Liver (tissue), 9 donors: ENCODE data around the gene NR2F2. TPM values are rescaled to one million over a fixed set of nuclear protein-coding genes. Genes with fewer than 3 reads are reported as not detected.

Experiments
- DNase-seq: peaks from one replicate; pipeline ENCODE4 v3.0.0-alpha.2; 2017; ENCODE audit warnings: low spot score
- H3K27ac ChIP-seq, 2 donors: one replicate each; pipeline ENCODE4 v1.7.0; 2013; ENCODE audit warnings: inconsistent platforms in 2 of 2, low read length in 2 of 2, control low read depth in 1 of 2, low read depth in 1 of 2, mild to moderate bottlenecking in 1 of 2
- H3K27me3 ChIP-seq, 4 donors: one replicate each; pipeline versions ENCODE4 v1.6.1 to v1.7.0; 2013; ENCODE audit warnings: low read length in 3 of 4, inconsistent platforms in 1 of 4, mild to moderate bottlenecking in 1 of 4, moderate library complexity in 1 of 4; ENCODE audit not compliant: control insufficient read depth in 4 of 4, insufficient read depth in 4 of 4
- H3K36me3 ChIP-seq, 4 donors: one replicate each; pipeline versions ENCODE4 v1.6.1 to v1.7.0; 2013; ENCODE audit warnings: low read length in 3 of 4, mild to moderate bottlenecking in 3 of 4, low read depth in 1 of 4, moderate library complexity in 1 of 4; ENCODE audit not compliant: control insufficient read depth in 4 of 4, insufficient read depth in 3 of 4
- H3K4me1 ChIP-seq, 4 donors: one replicate each; pipeline versions ENCODE4 v1.6.1 to v1.7.0; 2013; ENCODE audit warnings: low read length in 3 of 4, mild to moderate bottlenecking in 3 of 4, moderate library complexity in 1 of 4; ENCODE audit not compliant: control insufficient read depth in 4 of 4, insufficient read depth in 4 of 4
- H3K4me3 ChIP-seq, 3 donors: one replicate each; pipeline versions ENCODE4 v1.6.1 to v1.7.0; 2013; ENCODE audit warnings: low read length in 3 of 3, control low read depth in 1 of 3, low read depth in 1 of 3, mild to moderate bottlenecking in 1 of 3
- H3K9ac ChIP-seq, 2 donors: one replicate each; pipeline ENCODE4 v1.7.0; 2013; ENCODE audit warnings: low read length in 2 of 2, mild to moderate bottlenecking in 2 of 2, moderate library complexity in 2 of 2, control low read depth in 1 of 2, low read depth in 1 of 2
- H3K9me3 ChIP-seq, 4 donors: one replicate each; pipeline versions ENCODE4 v1.6.1 to v1.7.0; 2013; ENCODE audit warnings: low read length in 3 of 4; ENCODE audit not compliant: control insufficient read depth in 4 of 4
- EGR1 ChIP-seq, 2 donors: IDR thresholded peaks; 2 replicates each; pipeline ENCODE4 v1.6.1; 2016 to 2018; ENCODE audit warnings: antibody characterized with exemption in 2 of 2, low read depth in 2 of 2
- FOXA1 ChIP-seq: IDR thresholded peaks from 2 replicates; pipeline ENCODE4 v1.6.1; 2016; ENCODE audit warnings: antibody characterized with exemption
- HNF4A ChIP-seq, 2 donors: conservative IDR thresholded peaks; 2 replicates each; pipeline ENCODE4 v1.6.1; 2016; ENCODE audit warnings: antibody characterized with exemption in 2 of 2, mild to moderate bottlenecking in 2 of 2
- HNF4G ChIP-seq: IDR thresholded peaks from 2 replicates; pipeline ENCODE4 v1.6.1; 2016; ENCODE audit warnings: antibody characterized with exemption
- JUND ChIP-seq, 2 donors: IDR thresholded peaks; 2 replicates each; pipeline ENCODE4 v1.6.1; 2016; ENCODE audit warnings: antibody characterized with exemption in 2 of 2
- NR2F2 ChIP-seq: IDR thresholded peaks from 2 replicates; pipeline ENCODE4 v1.6.1; 2016; ENCODE audit warnings: antibody characterized with exemption
- RXRA ChIP-seq, 2 donors: IDR thresholded peaks; 2 replicates each; pipeline ENCODE4 v1.6.1; 2017 to 2018; ENCODE audit warnings: antibody characterized with exemption in 2 of 2, mild to moderate bottlenecking in 1 of 2
- YY1 ChIP-seq: IDR thresholded peaks from 2 replicates; pipeline ENCODE4 v1.6.1; 2016; ENCODE audit warnings: antibody characterized with exemption, mild to moderate bottlenecking
- WGBS: extraction: QIAGEN DNeasy Blood & Tissue Kit; methylation state at CpG from one replicate; pipeline ENCODE4 v1.1.7; 2013; 5-methylcytosine and 5-hydroxymethylcytosine counted together
- polyA plus RNA-seq, 2 donors: library from polyadenylated mRNA; stranded (reverse) in 1 of 2; unstranded in 1 of 2; fragments of 200-250 nt in 1 of 2; fragments of >200 nt in 1 of 2; fragmentation: Nextera tagmentation in 1 of 2; extraction: Ambion mirVana in 1 of 2; gene quantifications; one replicate each; pipeline versions ENCODE4 v1.2.1 to v1.2.3, GENCODE V29; 2013 to 2015
- total RNA-seq, 2 donors: library from RNA; depleted of rRNA; stranded (reverse); fragments of >200 nt; gene quantifications; one replicate each; pipeline ENCODE4 v1.2.3, GENCODE V29; 2014
- TF ChIP-seq, protein P1 (sequence below): IDR thresholded peaks from 2 replicates; pipeline ENCODE4 v1.6.1; 2016; ENCODE audit warnings: antibody characterized with exemption
- TF ChIP-seq, protein P2 (sequence below): fragments of 150-350 bp; IDR thresholded peaks from 2 replicates; pipeline ENCODE4 v1.5.1; 2017; ENCODE audit warnings: improper control_type of control experiment, low read depth, low read length; ENCODE audit not compliant: missing input control
- TF ChIP-seq, protein P3 (sequence below): IDR thresholded peaks from 2 replicates; pipeline ENCODE4 v1.6.1; 2016; ENCODE audit warnings: antibody characterized with exemption
- TF ChIP-seq, protein P4 (sequence below): IDR thresholded peaks from 2 replicates; pipeline ENCODE4 v1.6.1; 2016; ENCODE audit warnings: antibody characterized with exemption, mild to moderate bottlenecking
- TF ChIP-seq, protein P5 (sequence below): IDR thresholded peaks from 2 replicates; pipeline ENCODE4 v1.6.1; 2016; ENCODE audit warnings: antibody characterized with exemption
- donor health status: healthy.
- donor health status: healthy.
- donor health status: healthy.
- donor health status: healthy.
- donor health status: healthy.

NR2F2 gene
- total and polyA plus RNA-seq, 4 donors = 5.9 to 22.4 (median 9.2) TPM

DNA sequence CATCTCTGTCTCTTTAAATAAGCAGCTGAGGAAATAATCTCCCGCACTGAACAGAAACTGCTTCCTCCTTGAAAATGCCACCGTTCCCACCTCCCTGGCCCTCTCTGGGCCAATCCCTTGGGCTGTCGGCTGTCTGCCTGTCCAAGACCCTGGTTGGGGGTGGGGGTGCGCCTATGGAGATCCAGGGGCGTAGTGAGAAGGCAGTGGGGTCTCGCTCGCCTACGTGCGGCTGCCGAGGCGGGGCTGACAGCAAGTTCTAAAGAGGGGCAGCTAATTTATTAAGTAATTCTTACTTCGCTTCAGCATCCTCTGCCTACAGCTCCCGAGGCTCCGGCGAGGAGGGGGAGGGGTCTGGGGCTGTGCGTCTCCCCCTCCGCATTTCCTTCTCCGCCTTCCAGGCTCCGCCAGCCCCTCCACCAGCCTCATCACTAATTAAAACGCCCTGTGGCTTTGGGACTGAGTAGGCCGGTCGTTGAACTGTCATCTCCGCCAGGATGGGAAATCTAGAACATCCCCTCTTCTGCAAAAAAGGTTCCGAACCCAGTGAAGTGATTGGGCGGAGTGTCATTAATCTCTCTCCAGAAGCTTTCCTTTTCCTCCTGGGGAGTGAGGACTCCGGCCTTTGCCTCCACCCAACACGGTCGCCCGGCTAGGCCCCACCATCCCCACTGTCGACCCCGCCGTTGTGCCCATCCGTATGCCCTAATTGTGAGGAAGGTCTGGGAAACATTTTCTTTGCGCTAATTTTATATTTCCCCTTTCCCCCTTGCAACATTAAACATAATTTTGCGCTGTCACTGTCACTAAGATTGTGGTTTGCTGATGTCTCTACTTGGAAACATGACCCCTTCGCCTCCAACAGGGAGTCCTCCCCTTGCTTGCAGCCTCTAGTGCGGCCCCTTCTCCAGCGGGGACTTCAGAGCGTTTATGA is 16.9 kb downstream of the NR2F2 start:
- peak overlapping the region in 1 of 3 donors; percentile 8 for H3K4me3 ChIP-seq
- peak; percentile 34 for DNase-seq
- 60% methylated on average over 39 of the region's 39 CpGs for WGBS

DNA sequence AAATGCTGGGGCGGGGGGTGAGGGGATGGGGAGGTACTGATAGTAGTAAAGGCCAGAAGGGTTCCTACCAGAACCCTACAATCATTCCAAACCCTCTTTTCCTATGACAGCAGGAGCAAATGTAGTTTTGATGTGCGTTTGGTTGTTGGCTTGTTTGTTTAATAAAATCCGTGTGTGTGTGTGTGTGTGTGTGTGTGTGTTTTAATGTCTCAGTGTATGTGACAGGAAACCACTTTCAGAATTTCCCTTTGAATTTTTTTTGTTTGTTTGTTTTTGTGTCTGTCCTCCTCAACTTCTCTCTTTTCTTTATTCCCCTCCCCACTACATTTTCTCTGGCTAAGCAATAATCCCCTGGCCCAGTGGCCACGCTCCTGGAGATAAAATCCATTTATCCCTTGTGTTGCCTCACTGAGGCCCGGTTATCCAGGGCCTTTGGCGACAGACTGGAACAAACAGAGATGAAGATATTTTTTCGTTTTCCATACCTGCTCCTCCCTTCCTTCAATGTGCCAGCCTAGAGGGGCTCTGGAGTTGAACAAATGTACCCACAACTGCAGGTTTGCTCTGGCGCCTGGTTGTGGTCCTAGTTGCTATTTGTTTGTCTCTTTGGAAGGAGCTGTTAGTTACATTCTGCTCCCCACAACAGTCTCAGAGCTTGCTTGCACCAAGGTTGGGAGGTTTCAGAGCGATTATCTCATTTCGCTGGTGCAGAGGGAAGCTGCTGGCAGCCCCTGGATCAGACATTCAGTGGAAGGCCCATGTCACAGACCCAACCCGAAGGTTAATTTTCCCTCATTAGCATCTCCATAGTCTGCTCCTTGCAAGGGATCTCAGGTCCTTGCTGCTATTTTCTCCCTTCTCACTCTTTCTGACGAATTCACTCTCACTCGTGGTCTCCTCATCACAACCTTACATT is 17.9 kb downstream of the NR2F2 start:
- no peaks in the 10 kb centered on the region for H3K27me3 ChIP-seq
- TF ChIP-seq, protein P1, sequence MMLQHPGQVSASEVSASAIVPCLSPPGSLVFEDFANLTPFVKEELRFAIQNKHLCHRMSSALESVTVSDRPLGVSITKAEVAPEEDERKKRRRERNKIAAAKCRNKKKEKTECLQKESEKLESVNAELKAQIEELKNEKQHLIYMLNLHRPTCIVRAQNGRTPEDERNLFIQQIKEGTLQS = no peak
- no peak for TF ChIP-seq FOXA1
- no peak for TF ChIP-seq HNF4A (conservative IDR thresholded peaks at IDR 0.05)
- TF ChIP-seq NR2F2 = no peak
- TF ChIP-seq JUND (IDR thresholded peaks at IDR 0.05) = no peak
- TF ChIP-seq, protein P2, sequence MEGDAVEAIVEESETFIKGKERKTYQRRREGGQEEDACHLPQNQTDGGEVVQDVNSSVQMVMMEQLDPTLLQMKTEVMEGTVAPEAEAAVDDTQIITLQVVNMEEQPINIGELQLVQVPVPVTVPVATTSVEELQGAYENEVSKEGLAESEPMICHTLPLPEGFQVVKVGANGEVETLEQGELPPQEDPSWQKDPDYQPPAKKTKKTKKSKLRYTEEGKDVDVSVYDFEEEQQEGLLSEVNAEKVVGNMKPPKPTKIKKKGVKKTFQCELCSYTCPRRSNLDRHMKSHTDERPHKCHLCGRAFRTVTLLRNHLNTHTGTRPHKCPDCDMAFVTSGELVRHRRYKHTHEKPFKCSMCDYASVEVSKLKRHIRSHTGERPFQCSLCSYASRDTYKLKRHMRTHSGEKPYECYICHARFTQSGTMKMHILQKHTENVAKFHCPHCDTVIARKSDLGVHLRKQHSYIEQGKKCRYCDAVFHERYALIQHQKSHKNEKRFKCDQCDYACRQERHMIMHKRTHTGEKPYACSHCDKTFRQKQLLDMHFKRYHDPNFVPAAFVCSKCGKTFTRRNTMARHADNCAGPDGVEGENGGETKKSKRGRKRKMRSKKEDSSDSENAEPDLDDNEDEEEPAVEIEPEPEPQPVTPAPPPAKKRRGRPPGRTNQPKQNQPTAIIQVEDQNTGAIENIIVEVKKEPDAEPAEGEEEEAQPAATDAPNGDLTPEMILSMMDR = no peak
- TF ChIP-seq, protein P3, sequence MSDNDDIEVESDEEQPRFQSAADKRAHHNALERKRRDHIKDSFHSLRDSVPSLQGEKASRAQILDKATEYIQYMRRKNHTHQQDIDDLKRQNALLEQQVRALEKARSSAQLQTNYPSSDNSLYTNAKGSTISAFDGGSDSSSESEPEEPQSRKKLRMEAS = no peak
- TF ChIP-seq YY1 = no peak
- TF ChIP-seq EGR1 (IDR thresholded peaks at IDR 0.05; ENCODE audit: low read depth in 2 of 2) = no peak
- TF ChIP-seq, protein P4, sequence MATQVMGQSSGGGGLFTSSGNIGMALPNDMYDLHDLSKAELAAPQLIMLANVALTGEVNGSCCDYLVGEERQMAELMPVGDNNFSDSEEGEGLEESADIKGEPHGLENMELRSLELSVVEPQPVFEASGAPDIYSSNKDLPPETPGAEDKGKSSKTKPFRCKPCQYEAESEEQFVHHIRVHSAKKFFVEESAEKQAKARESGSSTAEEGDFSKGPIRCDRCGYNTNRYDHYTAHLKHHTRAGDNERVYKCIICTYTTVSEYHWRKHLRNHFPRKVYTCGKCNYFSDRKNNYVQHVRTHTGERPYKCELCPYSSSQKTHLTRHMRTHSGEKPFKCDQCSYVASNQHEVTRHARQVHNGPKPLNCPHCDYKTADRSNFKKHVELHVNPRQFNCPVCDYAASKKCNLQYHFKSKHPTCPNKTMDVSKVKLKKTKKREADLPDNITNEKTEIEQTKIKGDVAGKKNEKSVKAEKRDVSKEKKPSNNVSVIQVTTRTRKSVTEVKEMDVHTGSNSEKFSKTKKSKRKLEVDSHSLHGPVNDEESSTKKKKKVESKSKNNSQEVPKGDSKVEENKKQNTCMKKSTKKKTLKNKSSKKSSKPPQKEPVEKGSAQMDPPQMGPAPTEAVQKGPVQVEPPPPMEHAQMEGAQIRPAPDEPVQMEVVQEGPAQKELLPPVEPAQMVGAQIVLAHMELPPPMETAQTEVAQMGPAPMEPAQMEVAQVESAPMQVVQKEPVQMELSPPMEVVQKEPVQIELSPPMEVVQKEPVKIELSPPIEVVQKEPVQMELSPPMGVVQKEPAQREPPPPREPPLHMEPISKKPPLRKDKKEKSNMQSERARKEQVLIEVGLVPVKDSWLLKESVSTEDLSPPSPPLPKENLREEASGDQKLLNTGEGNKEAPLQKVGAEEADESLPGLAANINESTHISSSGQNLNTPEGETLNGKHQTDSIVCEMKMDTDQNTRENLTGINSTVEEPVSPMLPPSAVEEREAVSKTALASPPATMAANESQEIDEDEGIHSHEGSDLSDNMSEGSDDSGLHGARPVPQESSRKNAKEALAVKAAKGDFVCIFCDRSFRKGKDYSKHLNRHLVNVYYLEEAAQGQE = no peak
- TF ChIP-seq, protein P5, sequence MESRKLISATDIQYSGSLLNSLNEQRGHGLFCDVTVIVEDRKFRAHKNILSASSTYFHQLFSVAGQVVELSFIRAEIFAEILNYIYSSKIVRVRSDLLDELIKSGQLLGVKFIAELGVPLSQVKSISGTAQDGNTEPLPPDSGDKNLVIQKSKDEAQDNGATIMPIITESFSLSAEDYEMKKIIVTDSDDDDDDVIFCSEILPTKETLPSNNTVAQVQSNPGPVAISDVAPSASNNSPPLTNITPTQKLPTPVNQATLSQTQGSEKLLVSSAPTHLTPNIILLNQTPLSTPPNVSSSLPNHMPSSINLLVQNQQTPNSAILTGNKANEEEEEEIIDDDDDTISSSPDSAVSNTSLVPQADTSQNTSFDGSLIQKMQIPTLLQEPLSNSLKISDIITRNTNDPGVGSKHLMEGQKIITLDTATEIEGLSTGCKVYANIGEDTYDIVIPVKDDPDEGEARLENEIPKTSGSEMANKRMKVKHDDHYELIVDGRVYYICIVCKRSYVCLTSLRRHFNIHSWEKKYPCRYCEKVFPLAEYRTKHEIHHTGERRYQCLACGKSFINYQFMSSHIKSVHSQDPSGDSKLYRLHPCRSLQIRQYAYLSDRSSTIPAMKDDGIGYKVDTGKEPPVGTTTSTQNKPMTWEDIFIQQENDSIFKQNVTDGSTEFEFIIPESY = no peak
- TF ChIP-seq HNF4G = no peak

More for the DNA sequence above, 16.9 kb downstream of the NR2F2 start:
- Histone ChIP-seq H3K9ac (peak overlapping the region in 1 of 2 donors; percentile 63), H3K9me3 (no peaks in the 10 kb centered on the region), H3K4me1 (peaks cover 5 to 39% (median 27%) of the 10 kb centered on the region in 4 donors), H3K27ac (peak overlapping the region; percentile 66 to 72), H3K27me3 (no peaks in the 10 kb centered on the region), H3K36me3 (no peaks in the 10 kb centered on the region)
- TF ChIP-seq RXRA (IDR thresholded peaks at IDR 0.05) (peak in 1 of 2 donors; percentile 70), FOXA1 (no peak)
- TF ChIP-seq, protein P1 = no peak
- TF ChIP-seq, protein P4 = peak; percentile 18

More for the DNA sequence above, 17.9 kb downstream of the NR2F2 start:
- Histone ChIP-seq H3K9me3 (no peaks in the 10 kb centered on the region), H3K9ac (no peak overlapping the region), H3K36me3 (no peaks in the 10 kb centered on the region), H3K4me3 (no peak overlapping the region), H3K27ac (peak overlapping the region; percentile 61 to 66), H3K4me1 (peaks cover 11 to 44% (median 34%) of the 10 kb centered on the region in 4 donors)
- WGBS = 58% methylated on average over 13 of the region's 13 CpGs
- peak; percentile 13 for DNase-seq
